ENCODE data around the gene PNKP. TPM values are rescaled to one million over a fixed set of nuclear protein-coding genes. Genes with fewer than 3 reads are reported as not detected.

The PNKP gene
- total and polyA plus RNA-seq, 2 of the 8 experiments (the other 6 are each of a cell fraction or from before 2014, with no cell fraction given): 45.8 to 105 TPM

GRCh38 chr19:49812997-49813861 lies 54.1 kb downstream of the PNKP start, which contains the start of gene FUZ (continued):
- TF ChIP-seq, protein P1, sequence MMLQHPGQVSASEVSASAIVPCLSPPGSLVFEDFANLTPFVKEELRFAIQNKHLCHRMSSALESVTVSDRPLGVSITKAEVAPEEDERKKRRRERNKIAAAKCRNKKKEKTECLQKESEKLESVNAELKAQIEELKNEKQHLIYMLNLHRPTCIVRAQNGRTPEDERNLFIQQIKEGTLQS (IDR thresholded peaks at IDR 0.05; ENCODE audit: insufficient read depth, low read depth, low read length): no peak
- TF ChIP-seq CBX5 (IDR thresholded peaks at IDR 0.05; ENCODE audit: low read depth, low read length) (no peak), GTF2F1 (IDR thresholded peaks at IDR 0.05; ENCODE audit: borderline replicate concordance, low read depth, low read length) (no peak), SIN3A (conservative IDR thresholded peaks at IDR 0.05 in 1 of 2, IDR thresholded peaks at IDR 0.05 in 1 of 2; ENCODE audit: low read depth in 1 of 2, low read length in 2 of 2) (peak; percentile 90 to 97), GABPA (IDR thresholded peaks at IDR 0.05; ENCODE audit: borderline replicate concordance, insufficient read depth, low read length) (peak; percentile 66; the same call in 1 of the 2 replicates), TEAD4 (IDR thresholded peaks at IDR 0.05; ENCODE audit: low read depth, low read length) (peak; percentile 81), SUZ12 (IDR thresholded peaks at IDR 0.05; ENCODE audit: low read length) (no peak), SP2 (IDR thresholded peaks at IDR 0.05; ENCODE audit: low read length) (no peak), NRF1 (IDR thresholded peaks at IDR 0.05; ENCODE audit: low read depth, low read length) (no peak), KDM5A (IDR thresholded peaks at IDR 0.05; ENCODE audit: low read length) (peak; percentile 80), CTCF (IDR thresholded peaks at IDR 0.05; ENCODE audit: control extremely low read depth in 1 of 3, insufficient read depth in 1 of 3, low read depth in 1 of 3, low read length in 3 of 3) (peak; percentile 46 to 53 (median 48))

All from H1 (cell line).